HG03520 (cell line): Measurements from ENCODE around the gene B4GALT6.
"Not testable (repeated sequence)": the region's sequence is repeated elsewhere in the genome, so short reads cannot be mapped to it uniquely, and the experiment has no call there.

ENCODE experiments used
- ATAC-seq: cut with Tn5 transposase; IDR thresholded peaks from one replicate; pipeline ENCODE4 v1.9.1; 2021; ENCODE audit warnings: mild to moderate bottlenecking, moderate library complexity; ENCODE audit not compliant: unreplicated experiment

Gene B4GALT6, protein sequence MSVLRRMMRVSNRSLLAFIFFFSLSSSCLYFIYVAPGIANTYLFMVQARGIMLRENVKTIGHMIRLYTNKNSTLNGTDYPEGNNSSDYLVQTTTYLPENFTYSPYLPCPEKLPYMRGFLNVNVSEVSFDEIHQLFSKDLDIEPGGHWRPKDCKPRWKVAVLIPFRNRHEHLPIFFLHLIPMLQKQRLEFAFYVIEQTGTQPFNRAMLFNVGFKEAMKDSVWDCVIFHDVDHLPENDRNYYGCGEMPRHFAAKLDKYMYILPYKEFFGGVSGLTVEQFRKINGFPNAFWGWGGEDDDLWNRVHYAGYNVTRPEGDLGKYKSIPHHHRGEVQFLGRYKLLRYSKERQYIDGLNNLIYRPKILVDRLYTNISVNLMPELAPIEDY

DNA sequence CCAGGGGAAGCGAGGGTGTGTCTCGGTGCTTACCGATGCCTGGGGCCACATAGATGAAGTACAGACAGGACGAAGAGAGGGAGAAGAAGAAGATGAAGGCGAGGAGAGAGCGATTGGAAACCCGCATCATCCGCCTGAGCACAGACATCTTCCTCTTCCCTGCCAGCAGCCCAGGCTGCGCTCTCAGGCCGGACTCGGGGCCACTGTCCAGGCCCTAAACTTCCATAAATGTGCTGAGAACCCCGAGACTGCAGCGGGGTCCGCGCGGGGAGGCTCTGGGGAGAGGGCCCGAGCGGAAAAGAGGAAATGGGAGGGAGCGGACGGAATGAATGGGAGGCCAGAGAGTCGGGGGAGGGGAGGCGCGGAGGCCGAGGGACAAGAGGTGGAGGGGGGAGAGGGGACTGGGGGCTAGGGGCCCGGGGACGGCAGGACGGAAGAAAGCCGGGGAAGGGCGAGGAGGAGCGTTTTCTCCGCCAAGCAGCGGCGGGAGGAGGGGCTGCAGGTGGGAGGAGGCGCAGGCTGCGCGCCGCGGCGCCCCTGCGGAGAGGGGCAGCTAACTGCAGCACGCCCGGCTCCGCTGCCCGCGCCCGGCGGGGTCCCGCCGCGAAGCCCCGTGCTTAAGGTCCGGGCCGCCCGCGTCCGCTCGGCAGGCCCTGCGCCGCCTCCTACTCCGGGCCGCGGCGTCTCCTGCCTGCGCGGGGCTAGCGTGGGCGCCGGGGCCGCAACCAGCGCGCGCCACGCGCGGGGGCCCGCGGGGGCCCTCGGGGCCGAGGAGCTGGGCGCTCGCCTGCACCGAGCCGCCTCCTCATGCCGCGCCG is at the start of gene B4GALT6:
Gene B4GALT6, minus strand, starts transcription at position 303 of the 818 bp plus-strand sequence. Its CDS starts 155 bp downstream, at position 148.
- ATAC-seq = peak; percentile 25

DNA sequence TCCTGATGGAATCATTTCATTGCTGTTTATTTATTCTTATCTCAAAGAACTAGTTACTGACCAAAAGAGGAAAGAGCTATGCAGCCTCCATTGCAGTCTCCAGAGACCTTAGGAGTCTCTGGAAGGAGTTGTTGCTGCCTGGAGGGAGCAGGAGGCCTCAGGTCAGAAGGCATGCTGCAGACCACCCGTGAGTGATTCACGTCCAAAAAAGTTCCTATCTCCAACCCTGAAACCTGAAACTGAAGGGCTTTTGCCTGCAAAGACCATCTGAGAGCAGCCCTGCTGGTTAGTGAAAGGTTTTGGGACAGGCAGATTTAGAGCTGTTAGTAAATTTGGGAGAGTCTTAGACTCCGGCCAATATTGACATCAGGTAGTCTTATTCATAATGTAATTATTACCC is 47.2 kb upstream of the B4GALT6 start:
- no peak for ATAC-seq

DNA sequence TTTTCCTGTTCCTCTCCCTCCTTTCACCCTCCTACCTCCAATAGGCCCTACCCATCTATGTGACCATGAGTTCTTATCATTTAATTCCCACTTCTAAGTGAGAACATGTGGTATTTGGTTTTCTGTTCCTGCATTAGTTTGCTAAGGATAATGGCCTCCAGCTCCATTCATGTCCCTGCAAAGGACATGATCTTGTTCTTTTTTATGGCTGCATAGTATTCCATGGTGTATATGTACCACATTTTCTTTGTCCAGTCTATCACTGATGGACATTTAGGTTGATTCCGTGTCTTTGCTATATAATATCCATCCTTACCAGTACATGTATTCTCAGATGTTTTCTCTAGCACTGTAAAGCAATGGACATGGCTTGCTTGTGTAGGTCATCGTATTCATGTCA is 44.8 kb upstream of the B4GALT6 start:
- ATAC-seq = not testable (repeated sequence)

DNA sequence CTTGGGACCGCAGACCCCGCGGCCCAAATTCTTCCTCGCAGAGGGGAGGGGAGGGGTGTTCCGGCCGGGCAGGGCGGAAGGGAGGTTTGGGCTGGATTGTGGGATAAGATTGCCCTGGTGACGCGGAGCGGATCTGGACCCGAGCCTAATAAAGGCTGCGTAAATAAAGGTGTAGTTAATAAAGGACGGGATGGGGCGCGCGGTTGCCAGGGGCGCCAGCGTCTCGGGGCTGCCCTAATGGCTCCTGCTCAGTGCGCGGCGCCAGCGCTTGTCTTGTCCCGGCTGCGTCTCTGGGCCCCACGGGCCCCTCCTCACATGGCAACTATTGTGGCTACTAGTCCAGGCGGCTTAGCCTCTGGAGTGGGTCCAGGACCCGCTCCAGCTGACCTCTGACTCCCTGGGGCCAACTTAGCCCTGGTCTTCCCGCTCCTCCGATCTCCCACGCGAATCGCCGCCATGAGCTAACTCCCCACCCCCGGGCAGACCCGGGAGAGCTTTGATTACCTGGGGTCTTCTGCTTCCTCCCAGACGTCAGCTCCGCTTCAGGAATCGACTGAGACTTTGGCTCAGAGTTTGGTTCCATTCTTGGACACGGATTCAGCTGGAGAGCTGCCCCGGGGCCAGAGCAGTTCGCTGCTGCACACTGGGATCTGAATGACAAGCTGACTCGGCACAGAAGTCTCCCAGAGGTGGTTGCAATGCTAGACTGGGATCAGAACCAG is 39.8 kb upstream of the B4GALT6 start:
- ATAC-seq = no peak

DNA sequence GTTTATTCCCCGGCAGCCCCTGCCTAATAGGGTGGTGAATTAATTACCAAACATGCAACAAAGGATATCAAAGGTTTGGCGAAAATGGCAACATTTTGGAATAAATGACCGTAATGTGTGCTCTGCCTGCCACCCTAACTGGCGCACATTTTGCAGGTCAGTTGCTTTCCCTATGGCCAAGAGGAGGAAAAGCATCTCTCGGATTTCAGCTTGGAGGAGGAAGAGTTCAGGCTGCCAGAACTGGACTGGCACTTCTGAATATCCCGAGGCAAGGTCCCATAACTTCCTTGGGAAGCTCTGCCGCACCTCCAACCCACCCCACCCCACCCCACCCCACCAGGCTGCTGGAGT is 39.2 kb upstream of the B4GALT6 start:
- no peak for ATAC-seq

GRCh38 chr18:31722369-31722957 is 38.1 kb upstream of the B4GALT6 start:
- ATAC-seq = peak; percentile 93

DNA sequence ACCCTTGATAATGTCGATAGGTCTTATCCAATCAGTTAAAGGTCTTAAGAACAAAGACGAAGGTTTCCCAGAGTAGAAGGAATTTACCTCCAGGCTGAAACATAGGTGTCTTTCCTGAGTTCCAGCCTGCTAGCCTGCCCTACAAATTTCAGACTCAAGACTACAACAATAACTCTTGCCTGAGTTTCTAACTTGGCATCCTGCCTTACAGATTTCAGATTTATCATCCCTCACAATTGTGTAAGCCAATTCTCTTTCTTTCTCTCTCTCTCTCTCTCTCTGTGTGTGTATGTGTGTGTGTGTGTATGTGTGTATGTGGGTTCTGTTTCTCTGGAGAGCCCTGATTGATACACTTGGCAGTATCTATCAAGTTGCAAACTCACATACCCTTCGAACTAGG is 37.2 kb upstream of the B4GALT6 start:
- no peak for ATAC-seq

- no peak for ATAC-seq
Observed at GRCh38 chr18:31720867-31721266, 36.5 kb upstream of the B4GALT6 start.

GRCh38 chr18:31719363-31720006 is 35.1 kb upstream of the B4GALT6 start:
- no peak for ATAC-seq

DNA sequence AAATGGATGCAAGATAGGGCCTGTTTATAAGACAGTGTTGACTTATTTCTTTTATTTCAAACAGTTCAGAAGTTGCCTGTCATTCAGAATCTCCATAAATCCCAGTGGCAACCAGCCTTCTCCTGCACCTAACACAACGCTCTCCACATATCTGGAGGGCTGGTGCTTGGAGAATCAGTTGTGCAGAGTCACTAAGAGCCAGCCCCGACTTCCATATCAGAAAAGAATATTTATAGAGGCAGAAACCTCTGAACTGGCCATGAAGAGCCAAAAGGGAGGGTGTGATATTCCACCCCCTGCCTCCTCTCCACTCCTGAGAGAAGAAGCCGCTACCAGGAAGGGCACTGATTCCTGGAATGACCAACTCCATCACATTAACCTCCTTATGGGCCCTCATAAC is 34.0 kb upstream of the B4GALT6 start:
- ATAC-seq = no peak

DNA sequence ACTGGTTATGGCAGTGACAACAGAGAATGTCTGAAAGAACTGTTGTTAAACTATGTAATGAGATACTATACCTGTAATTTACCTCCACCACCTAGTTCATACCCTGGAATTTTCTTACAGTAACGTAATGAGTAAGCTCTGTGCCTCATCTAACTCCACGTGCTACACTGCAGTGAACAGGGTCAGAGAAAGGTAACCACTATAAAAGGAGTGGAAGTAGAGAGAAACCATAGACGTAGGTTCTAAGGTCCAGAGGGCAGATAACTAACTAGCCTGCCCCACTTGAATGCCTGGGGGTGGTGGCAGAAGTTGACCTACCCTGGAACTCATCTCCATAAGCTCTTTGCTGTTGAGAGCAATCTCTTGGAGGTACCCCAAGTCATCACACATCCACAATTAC is 32.0 kb upstream of the B4GALT6 start:
- no peak for ATAC-seq

DNA sequence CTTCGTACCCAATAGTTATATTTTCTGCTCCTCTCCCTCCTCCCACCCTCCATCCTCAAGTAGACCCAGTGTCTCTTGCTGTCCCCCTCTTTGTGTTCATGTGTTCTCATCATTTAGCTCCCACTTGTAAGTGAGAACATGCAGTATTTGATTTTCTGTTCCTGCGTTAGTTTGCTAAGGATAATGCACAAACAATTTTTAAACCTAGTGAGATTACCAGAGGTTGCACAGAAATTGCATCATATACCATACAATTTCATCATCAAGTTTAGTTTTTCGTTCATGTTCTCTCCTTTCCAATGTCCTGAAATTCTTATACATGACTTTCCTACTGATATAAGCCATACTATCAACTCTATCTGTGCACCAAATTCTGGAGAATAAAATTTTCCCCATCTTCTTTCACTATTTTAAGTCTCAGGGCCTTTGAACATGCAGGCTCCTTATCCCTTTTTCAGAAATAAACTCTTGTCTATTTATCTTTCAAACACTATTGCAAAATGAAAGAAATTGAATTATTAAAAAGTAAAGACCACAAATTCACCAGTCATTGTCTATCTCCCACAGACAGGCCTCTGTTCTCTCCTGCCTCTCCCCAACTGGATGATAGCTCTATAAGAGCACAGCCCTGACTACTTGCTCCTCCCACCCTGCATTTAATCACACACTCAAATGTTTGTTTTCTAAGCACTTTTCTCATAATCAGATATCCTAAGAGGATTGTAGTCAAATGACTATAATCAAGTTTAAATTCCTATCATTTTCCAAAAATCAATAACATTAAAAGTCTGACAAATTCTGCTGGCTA is 27.2 kb upstream of the B4GALT6 start:
- no peak for ATAC-seq

DNA sequence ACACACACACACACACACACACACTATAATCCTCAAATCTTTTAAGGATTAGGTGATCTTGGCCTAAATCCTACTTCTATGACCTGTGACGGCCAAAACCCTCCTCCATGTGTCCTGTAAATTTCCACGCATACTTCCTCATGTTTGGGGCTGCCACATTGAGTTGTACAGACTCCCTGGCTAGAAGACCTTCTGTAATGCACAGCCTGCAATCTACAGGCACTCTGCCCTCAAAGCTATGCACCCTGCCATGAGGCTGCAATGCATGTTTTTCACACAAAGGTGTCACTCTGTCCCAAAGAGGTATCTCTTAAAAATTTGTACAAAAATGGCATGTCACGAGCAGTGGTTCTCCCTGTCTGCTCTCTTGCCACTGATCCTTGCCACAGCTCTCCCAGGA is 26.4 kb upstream of the B4GALT6 start:
- peak; percentile 76 for ATAC-seq

- ATAC-seq = no peak
Observed at GRCh38 chr18:31707815-31708214, 23.4 kb upstream of the B4GALT6 start.

DNA sequence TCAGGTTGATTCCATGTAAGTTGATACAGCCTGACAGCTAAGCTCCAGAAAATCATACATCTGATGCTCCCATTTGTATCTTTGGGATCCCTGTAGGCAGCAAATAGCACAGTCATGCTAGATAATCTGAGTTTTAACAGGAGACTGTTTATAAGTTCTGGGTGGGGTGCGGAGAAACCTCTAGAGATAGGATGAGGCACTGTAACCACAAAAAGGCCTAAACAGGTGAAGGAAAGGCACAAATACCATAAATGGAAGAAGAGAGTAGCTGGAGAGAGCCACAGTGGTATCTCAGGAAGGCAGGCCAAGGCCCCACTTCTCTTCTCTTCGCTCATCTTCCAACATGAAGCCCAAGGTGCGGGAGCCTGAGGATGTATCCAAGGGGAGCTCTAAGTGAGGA is 18.1 kb upstream of the B4GALT6 start:
- no peak for ATAC-seq

- ATAC-seq = no peak
Observed at GRCh38 chr18:31701744-31702143, 17.4 kb upstream of the B4GALT6 start.

GRCh38 chr18:31700990-31701389 is 16.6 kb upstream of the B4GALT6 start:
- no peak for ATAC-seq

GRCh38 chr18:31697351-31698298 is 13.2 kb upstream of the B4GALT6 start:
- no peak for ATAC-seq

DNA sequence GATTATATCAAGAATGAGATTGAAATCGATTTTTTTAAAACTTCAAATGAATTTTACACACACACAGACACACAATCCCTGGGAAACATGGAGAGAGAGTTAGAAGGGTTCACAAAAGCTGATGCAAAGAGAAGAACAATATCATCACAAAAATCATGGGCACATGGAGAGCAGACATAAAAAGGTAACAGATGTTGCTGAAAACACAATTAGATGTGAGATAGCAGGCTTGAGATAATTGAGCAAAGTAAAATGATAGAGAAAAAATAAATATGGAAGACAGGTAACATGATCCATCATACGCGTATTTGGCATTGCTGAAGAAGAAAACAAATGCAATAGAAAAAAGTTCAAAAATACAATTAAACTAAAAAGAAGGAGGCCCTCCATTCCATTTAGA is 11.6 kb upstream of the B4GALT6 start:
- ATAC-seq = no peak
